ENCODE data around the gene HDAC4.

The HDAC4 gene

GRCh38 chr2:239160226-239161143, 240.3 kb downstream of the HDAC4 start:
- intact Hi-C loops (cut with DNase I), result no loop called here
- DNase-seq, result peak in 5 of 10 donors; percentile 3 to 66 (median 52)

- intact Hi-C loops (cut with DNase I), result no loop called here
Measured at GRCh38 chr2:239159476-239159911, 241.3 kb downstream of the HDAC4 start.

GRCh38 chr2:239158641-239159475, 242.0 kb downstream of the HDAC4 start:
- intact Hi-C loops (cut with DNase I), result no loop called here
- DNase-seq, result peak in 4 of 10 donors; percentile 2 to 81 (median 72)

More at GRCh38 chr2:239159476-239159911, 241.3 kb downstream of the HDAC4 start:
- peak in 4 of 10 donors; percentile 4 to 60 (median 40) for DNase-seq

GRCh38 chr2:239157771-239158170, 243.0 kb downstream of the HDAC4 start:
- intact Hi-C loops (cut with DNase I), result no loop called here
- DNase-seq, result peak in 5 of 10 donors; percentile 10 to 89 (median 73)

GRCh38 chr2:239157269-239157668, 243.6 kb downstream of the HDAC4 start:
- intact Hi-C loops (cut with DNase I), result no loop called here
- DNase-seq, result peak in 5 of 10 donors; percentile 7 to 88 (median 63)

DNA sequence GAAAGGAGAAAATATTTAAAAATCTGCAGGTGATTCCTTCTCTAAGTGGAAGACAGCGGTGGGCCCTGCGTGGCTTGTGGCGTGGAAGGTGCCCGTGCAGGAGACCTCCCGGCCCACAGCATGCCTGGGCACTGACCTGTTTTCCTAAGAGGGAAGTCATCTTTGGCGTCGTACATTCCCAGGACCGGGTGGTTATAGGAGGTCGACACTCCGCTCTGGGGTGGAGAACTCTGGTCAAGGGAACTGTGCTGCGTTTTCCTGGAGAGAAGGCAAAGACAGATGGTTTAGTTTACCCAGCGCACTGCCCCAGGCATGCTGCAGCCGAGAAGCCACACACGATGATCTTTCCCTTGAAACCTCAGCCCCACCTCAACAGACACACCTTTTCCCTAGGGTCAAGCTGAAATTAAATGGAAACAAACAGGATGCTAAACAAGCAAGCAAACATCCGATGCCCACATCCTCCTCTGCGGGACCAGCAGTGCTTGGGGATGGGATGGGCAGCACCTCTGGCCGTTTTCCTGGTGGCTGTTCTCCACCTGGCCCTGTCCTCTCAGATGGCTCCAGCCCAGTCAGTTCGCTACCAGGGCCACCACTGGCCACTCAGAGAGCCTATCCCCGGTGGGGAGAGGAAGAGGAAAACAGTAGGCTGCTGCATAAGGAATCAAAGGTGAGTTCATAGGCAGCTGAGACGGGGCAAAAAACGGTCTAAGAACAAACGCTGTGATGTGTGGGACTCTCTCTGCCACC, 244.1 kb downstream of the HDAC4 start:
- intact Hi-C loops (cut with DNase I), result no loop called here
- peak in 4 of 10 donors; percentile 8 to 82 (median 72) for DNase-seq

DNA sequence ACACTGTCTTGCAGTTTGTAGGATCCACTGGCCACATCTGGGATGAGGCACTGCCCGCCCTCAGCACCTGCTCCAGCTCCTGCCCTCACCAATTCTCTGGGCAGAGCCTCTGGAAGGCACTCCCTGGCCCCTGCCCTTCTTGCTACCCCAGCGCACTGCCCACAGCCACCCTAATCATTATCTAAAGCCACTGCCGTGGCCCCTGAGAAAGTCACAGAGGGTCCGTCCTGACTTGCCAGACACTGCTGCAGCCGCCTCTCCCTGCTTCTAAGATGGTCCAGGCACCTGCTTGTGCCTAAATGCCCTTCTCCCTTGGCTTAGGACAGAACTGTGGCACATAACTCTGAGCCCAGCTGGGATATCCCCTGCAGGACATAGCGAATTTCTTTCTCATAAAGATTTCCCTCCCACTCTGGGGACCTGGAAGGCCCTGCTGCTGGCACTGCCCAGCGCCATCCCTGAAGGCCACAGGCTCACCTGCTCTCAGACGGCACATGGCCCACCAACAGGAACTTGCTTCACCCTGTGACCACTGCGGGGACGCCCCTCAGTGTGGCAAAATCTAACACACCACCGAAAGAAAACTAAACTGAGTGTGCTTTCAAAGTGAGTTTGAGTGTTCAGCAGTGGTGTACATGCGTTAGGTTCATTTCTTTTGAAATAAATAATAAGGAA, 244.9 kb downstream of the HDAC4 start:
- peak in 3 of 10 donors; percentile 5 to 55 (median 50) for DNase-seq
- intact Hi-C loops (cut with DNase I), result no loop called here

DNA sequence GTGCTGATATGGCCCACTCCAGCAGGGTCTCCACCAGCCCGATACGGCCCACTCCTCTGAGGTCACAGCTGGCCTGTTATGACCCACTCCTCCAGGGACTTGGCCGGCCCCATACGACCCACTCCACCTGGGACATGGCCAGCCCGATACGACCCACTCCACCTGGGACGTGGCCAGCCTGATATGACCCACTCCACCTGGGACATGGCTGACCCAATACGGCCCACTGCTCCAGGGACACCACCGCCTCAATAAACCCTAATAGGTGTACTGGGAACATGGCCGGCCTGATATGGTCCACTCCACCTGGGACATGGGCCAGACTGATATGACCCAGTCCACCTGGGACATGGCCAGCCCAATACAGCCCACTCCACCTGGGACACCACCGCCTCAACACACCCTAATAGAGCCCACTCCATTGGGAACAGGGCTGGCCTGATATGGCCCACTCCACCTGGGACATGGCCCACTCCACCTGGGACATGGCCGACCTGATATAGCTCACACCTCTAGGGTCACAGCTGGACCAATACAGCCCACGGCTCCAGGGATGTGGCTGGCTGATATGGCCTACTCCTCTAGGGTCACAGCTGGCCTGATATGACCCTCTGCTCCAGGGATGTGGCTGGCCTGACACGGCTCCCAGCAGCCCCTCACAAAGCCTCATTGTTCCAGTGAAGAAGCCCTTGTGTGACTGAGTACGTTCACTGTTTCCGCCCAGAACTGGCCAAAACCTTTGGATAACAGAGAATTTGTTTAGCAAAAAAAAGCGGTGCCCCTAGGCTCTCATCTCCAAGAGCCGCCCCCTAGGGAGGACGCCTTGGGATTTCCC, 245.6 kb downstream of the HDAC4 start:
- peak in 9 of 10 donors; percentile 68 to 97 (median 81) for DNase-seq
- intact Hi-C loops (cut with DNase I), result no loop called here

DNA sequence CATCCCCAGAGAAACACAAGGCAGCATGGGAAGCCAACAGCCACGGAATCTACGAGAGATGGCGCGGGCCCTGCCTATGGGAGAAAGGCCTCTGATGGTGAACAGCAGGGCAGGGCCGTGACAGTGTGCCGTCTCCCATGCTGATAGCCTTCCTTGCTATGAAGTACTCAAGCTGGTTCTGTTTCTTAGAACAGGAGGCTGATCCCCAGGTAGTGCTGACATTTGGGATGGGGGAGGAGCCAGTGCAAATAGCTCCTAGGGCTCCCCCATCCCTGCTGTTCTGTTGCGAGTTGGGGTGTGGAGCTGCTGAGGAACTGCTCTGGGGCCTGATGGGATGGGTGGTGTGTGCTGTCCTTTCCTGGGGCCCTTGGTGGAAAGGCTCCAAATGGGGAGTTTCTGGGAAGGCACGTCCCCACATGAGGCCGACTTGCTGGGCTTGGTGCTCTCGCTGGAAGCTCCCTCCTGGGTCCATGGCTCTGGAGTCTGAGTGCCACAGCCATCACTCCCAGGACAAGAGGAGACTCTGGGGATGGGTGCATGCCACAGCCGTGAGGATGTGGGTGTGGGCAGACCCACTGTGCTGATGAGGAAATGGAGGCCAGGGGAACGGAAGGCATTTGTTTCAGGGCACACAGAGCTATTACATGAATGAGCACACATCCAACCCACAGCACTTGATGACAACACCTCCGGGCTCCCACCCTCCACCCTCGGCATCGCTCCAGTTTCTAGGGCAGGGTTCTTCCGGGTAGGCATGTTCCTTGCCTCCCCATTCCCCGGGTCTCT, 246.8 kb downstream of the HDAC4 start:
- intact Hi-C loops (cut with DNase I), result no loop called here
- peak in 7 of 10 donors; percentile 10 to 79 (median 14) for DNase-seq

DNA sequence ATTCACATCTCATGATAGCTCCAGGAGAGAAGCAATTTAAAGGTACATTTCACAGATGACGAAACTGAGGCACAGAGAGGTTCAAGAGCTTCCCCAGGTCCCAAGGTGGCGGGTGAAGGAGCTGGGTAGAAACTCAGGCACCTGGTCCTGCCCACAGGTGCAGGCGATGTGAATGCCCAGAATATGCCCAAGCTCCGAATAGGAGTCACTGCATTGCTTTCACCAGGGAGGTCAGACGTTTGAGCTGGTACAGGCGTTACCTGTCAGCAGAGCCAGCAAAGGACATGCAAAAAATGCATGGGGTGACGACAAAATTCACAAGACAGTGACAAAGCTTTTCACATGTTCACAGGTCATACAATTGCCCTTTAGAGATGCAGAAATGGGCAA, 247.9 kb downstream of the HDAC4 start:
- intact Hi-C loops (cut with DNase I), result no loop called here
- DNase-seq, result peak in 3 of 10 donors; percentile 7 to 60 (median 47)

DNA sequence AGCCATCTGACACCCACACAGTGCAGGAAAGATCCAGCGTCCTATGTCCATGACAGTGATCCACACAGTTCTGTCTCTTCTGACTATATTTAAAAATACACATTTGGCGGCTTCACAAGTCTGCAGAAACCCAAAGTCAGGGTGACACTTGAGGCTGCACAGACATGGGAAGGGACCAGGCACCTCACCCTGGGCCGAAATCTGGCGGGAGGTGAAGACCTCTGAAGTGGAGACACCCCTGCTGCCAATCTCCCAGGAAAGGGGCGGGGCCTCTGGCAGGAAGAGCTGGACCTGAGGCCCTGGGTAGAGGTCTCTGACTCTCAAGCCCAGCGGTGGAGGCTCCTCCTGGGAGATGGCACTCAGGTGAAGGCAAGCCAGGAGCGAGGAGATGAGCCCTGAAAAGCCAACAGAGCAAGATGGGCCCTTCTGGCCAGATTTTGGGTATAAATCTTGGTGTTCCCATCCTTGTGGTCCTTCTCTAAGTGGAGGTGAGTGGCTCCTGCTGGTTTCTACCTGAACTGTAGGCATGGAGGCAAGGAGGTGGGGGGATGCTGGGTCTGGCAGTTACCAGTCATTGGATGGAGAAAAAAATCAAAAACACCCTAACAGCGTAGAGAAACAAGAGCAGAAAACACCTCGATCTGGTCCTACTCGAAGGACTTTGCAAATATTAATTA, 248.4 kb downstream of the HDAC4 start:
- intact Hi-C loops (cut with DNase I), result no loop called here

DNA sequence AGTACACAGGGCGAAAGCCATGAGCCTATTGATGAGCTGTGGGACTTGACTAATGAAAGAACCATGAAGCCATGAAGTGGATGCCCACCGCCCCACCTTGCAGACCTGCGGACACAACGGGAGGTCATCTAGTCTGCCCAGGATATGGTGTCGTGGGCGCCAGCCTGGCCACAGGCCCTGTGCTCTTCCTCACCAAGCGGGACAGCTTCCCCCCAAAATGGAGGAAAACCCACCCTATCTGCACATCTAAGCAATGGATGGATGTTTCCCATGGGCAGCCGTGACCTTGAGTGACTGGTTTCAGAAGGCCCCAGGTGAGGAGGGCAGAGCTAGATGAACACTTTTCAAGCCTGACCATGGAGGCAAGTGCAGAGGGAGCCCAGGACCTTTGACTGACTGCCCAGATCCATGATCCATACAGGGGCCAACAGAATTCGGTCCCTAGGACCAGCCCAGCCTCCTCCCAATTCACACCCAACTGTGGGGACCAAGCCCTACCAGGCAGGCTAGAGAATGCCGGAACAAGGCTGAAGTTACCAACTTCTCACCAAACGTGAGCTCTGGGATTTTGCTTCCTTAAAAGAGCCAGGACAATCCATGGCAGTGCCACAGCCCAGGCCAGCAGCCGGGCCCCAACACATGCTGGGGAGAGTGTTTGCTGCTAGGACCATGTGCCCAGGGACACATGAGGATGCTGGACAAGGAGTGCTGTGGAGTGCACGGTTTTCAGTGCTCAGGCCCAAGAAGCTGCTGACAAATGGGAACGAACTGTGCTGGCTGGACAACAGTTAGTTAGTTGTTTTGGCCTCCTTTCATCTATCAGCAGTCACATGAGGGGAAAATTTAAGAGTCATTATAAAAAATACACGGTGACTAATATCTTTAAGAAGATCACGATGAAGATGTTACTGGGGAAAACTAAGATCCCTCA, 249.4 kb downstream of the HDAC4 start:
- intact Hi-C loops (cut with DNase I), result no loop called here
- peak in 6 of 10 donors; percentile 8 to 89 (median 36) for DNase-seq

More for the DNA sequence above, 248.4 kb downstream of the HDAC4 start:
- peak in 5 of 10 donors; percentile 7 to 73 (median 68) for DNase-seq

DNA sequence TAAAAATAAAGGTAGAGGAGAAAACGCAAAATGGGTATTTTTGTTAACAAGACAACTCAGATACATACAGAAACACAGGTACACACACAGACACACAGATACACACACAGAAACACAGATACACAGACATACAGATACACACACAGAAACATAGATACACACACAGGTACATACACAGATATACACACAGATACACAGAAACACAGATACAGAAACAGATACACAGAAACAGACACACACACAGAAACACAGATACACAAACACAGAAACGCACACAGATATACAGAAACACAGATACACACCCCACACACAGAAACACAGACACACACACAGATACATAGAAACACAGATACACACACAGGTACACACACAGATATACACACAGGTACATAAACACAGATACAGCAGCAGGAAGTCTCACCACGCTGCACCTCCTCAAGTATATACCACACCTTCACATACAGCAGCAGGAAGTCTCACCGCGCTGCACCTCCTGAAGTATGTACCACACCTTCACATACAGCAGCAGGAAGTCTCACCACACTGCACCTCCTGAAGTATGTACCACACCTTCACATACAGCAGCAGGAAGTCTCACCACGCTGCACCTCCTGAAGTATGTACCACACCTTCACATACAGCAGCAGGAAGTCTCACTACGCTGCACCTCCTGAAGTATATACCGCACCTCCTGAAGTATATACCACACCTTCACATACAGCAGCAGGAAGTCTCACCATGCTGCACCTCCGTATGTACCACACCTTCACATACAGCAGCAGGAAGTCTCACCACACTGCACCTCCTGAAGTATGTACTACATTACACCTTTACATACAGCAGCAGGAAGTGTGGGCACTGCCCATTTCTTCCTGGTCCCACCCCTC, 250.5 kb downstream of the HDAC4 start:
- peak in 2 of 10 donors; percentile 7 to 14 for DNase-seq
- intact Hi-C loops (cut with DNase I), result no loop called here

GRCh38 chr2:239149501-239149900, 251.3 kb downstream of the HDAC4 start:
- DNase-seq, result peak in 7 of 10 donors; percentile 3 to 72 (median 12)
- intact Hi-C loops (cut with DNase I), result no loop called here
